Retina (tissue), 1 donor: ENCODE results near the gene PRTG.
"Not testable (repeated sequence)": the region's sequence is repeated elsewhere in the genome, so short reads cannot be mapped to it uniquely, and the experiment has no call there.

Source experiments
- DNase-seq: peaks from one replicate; pipeline ENCODE4 v3.0.0-alpha.2; 2016

The PRTG gene

DNA sequence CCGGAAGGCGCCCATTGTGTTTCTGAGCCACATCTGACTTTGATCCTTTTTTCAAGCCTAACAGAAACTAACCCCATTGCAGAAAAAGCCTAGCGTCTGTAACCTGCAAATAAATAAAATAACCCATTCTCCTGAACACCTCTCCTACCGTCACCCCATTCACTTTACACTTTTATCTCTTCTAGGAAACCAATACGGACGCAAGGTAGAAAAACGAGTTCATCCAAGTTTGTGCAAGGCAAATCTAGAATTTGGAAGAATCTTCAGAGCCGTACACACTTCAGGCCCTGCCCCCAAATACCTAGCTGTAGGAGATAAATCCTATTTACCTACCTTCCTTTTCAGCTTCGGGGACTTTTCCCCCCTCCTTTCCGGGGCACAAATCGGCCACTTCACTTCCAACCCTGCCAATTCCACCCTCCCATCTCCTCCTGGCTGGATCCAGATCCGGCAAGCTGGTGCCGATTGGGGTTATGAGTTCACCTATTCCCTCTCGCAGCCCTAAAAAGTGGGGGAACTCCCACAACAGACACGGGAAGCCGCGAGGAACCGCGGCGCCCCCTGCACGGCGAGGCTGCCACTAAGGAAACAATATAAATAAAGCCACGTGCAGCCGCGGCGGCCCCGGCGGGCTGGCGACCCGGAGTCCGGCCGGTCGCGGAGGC is 987 bp downstream of the PRTG start:
- DNase-seq: peak; percentile 72

DNA sequence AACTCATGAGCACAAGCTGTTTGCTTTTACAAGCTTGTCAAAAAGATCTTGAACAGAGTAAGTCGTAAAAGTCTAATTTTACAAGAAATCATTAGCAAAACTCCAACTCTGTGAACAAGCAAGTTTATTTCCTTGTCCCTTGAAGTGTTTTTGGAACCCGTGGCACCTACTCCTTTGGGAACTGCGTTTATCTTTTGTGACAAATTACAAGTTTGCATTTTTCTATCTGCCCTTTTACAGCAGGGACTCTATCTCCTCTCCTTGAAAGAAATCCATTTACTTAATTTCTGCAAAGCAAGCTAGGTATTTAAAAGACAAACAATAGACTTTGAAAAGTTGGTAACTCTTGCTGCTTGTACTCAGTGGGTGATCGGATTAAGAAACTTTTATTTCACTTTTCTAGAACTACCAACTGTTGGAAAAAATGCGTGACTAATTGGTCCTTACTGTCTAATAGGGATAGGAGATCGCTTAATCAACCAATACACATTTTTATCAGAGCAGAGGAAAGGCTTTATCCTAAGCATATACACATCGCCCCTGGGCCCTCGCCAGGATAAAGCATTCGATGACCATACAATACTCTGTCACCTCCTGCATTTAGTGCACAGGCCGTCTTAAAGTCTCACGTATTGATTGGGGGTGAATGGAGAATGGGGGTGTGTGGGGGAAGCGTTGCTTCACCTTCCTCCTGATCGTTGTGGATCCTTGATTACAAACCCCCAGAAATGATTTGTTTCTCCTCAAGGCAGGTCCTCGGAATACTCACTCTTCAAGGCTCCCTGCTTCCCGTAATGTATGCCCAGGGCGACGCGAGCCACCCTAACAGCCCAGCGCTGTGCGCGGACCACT is 1.7 kb downstream of the PRTG start:
- DNase-seq: peak; percentile 76

DNA sequence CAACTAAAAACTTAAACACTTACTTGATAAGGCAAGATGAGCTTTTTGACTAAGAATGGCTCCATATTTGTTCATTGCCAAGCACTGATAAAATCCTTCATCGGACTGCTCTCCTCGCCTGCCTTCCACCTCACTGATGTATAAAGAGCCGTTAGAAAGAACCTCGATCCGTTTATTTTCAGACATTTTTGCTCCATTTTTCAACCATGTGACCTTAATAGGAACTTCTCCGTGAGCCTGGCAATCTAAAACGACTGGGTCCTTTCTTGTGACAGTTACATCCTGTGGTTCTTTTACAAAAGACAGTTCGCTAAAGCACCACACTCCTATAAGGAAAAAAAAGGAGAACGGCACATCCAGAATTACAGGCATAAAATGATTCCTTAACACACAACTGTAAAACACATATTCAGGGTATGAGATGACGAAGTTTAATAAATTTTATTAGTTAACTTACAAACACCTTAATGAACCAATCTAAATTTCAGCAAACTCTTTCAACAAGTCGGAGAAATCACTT is 2.5 kb downstream of the PRTG start:
- DNase-seq: peak; percentile 20

DNA sequence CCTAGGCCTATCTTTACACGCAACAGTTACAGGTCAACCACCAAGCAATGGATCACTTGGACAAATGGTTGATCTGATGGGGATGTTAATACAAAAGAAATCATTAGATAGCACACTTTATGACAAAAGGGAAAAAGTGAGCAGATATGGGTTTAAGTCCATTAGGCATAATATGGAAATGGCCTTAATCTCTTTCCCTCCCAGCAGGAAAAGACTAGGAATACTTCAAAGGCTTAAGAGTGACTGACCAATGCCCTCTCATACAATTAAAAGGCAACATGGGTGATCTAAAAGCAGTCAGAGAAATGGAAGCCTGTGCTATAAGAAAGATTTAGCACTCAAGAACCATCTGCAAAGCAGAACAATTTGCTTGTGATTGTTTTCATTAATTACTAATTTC is 3.3 kb downstream of the PRTG start:
- DNase-seq: no peak

DNA sequence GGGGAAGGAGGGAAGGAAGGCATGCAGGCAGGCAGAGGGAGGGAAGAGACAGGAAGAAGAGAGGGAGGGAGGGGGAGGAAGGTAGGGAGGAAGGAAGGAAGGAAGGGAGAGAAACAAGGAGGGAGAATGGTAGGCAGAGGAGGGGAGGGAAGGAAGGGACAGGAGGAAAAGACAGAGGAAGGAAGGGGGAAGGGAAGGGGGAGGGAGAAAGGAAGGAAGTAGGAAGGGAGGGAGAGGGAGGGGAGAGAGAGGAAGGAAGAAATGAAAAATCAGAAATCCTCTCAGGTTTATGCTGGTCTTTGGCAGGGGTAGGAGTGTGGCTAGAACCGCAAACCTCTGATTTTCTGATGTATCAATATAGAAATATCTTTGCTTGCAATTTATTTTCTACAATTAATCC is 4.2 kb downstream of the PRTG start:
- DNase-seq: no peak

DNA sequence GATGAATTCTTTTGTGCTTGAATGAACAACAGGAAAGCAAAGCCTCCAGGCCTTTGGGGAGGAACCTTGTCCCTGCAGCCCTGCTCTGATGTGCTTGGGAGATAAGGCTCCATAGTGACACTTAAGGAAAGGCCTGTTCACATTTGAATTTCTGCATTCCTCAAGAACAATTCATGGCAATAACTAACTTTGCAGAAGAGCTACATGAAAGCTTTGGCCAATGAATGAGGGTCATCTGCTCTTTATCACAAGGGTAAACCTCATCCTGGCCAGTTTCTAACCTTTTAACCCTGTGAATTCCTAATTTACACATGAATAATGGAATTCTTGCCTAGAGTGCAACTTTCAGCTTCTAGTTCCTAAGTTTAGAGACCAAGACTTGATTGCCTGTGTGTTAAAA is 5.6 kb downstream of the PRTG start:
- DNase-seq: peak; percentile 22

DNA sequence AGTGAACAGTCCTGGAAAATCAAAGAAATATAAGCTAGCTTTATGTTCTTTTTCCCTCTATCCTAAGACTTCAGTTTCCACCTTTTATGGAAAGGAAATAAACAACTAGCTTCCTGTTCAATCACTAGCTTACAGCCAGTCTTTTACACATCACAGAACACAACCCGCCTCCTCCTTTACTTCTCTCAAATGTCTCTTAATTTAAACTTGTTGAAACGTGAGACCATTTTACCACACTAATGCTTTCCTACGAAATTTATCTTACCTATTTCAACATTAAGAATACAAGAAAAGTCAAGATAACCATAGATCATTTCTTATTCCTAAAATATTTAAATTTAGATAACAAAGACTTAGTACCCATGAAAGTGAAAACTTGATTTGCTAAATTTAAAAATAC is 6.2 kb downstream of the PRTG start:
- no peak for DNase-seq

DNA sequence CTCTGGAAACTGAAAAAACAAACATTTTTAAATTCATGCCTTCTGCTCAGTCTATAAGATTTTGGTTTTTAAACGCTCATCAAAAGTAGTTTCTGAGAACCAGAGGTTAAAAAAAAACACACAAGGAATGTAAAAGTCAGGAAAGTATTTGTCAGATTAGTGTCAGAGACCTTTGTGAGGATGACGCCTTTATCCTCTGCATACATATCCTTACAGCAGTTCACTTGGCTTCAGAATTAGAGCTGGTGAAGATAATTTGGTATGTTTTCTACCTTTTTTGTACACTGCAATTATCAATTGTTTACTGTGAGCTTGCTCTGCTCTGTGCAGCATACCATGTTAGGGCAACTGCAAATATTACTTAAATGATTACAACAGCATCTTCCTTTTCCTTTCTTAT is 8.3 kb downstream of the PRTG start:
- no peak for DNase-seq

DNA sequence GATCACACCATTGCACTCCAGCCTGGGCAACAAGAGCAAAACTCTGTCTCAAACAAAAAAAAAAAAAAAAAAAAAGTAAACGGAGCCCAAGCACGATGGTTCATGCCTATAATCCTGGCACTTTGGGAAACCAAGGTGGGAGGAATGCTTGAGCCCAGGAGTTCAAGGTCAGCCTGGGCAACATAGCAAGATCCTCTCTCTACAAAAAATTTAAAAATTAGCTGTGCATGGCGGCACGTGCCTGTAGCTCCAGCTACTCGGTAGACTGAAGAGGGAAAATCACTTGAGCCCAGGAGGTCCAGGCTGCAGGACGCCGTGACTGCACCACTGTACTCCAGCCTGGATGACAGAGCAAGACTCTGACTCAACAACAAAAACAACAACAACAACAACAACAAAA is 9.5 kb downstream of the PRTG start:
- DNase-seq: not testable (repeated sequence)

DNA sequence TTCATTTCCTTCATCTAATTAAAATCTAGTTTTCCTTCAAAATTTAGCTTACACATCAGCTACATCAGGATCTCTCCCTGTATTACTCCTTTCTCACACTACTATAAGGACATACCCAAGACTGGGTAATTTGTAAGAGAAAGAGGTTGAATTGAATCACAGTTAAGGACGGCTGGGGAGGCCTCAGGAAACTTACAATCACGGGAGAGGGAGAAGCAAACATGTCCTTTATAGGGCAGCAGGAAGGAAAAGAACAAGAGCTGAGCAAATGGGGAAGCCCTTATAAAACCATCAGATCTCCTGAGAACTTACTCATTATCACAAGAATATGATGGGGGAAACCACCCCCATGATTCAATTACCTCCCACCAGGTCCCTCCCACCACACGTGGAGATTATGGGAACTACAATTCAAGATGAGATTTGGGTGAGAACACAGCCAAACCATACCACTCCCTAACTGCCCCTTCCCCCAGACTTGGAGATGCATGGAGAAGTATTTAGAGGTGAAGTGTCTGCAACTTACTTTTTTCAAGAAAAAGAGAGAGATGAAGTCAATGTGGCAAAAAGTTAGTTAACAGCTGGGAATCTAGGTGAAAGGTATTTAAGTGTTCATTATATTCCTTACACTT is 21.3 kb downstream of the PRTG start:
- no peak for DNase-seq

DNA sequence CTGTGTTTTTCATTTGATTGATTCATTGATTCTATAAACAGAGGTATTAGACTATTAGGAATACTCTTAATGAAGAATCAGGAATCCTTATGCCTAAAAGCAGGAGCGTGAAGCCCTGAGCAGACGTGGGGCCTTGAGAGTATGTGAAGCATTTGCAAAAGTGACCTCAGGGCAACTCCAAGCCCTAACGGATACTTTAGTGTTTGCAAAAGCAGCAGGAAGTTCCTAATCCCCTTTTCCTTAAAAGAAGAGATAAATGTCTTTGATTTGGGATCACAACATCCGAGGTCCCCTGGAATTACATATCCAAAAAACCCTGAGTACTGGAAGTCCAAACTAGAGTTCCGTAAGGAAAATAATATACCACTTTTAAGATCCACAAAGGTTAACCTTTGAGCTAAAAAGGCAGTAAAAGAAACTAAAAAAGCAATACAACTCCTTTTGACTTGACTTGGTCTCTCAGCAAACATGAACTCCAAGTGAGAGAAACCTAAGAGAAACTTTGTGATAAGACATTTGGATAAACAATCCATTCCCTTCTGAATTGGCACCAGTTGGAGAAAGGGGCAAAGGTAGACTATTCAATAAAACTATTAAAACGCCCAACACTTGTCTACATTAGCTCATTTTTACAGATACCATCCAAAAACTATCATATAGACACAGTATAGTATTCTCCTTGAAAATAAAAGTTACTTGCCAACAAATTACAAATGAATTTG is 27.4 kb downstream of the PRTG start:
- DNase-seq: no peak

DNA sequence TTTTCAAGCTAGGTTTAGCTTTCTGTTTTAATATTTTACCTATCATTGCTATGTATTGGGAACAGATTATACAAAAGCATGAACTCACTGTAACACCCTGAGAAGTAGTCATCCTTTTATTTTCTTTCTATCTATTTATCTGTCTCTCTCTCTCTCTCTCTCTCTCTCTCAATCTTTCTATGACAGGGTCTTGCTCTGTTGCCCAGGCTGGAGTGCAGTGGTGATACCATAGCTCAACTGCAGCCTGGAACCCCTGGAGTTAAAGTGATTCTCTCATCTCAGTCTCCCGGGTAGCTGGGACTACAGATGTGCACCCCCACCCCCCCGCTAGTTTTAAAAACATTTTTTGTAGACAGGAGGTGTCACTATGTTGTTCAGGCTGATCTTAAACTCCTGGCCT is 28.9 kb downstream of the PRTG start:
- DNase-seq: no peak

DNA sequence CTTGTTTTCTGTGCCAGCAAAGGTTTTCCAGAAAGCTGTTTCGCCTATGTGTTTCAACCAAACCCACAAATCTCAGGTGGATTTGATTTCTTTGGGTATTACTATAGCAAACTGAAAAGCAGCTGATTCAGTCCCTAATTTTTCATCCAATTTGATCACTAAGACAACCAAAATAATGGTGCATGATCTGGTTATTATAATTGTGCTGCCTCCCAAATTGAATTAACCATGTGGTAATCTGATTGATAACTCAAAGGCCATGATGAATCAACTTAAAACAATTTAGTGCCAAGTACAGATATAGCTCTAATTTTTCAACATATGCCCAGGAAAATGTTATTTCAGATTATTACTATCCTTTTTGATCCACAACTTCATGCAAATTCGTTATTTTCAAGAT is 30.6 kb downstream of the PRTG start:
- no peak for DNase-seq

DNA sequence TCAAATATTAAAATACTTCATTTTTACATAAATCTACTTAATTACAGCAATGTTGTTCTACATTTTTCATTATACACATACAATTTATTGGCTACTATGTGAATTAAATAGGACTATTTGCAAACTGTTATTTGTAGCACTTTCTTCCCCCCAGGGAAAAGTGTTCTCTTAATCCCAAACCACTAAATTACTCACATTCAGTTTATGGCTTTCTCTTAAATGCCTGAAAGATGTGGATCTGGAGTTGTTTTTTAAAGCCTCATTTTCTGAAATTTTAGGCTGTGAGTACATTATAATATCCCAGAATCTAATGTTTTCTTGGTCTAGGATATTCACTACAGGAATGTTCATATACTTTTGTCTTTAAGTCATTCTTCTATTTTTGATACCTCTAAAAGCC is 32.7 kb downstream of the PRTG start:
- DNase-seq: no peak

DNA sequence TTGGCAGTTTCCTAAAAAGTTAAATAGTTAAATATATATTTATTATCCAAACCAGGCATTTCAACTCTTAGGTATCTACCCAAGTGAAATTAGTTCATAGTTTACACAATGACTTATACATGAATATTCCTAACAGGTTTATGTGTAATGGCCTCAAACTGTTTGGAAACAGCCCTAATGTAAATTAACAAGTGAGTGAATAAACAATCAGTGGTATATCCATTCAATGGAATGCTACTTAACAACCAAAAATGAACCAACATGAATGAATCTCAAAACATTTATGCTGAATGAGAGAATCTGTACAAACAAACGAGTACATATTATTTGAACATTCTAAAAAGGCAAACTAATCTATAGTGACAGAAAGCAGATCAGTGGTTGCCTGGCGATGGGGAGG is 33.5 kb downstream of the PRTG start:
- no peak for DNase-seq

DNA sequence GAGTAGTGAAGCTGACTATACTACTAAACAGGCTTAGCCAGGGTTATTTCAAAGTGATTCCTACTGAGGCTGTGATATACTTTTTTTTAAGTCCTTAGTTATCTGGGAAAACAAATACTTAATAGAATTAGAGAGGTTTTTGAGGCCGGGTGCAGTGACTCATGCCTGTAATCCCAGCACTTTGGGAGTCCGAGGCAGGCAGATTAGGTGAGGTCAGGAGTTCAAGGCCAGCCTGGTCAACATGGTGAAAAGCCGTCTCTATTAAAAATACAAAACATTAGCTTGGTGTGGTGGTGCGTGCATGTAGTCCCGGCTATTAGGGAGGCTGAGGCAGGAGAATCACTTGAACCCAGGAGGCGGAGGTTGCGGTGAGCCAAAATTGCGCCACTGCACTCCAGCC is 34.2 kb downstream of the PRTG start:
- no peak for DNase-seq

DNA sequence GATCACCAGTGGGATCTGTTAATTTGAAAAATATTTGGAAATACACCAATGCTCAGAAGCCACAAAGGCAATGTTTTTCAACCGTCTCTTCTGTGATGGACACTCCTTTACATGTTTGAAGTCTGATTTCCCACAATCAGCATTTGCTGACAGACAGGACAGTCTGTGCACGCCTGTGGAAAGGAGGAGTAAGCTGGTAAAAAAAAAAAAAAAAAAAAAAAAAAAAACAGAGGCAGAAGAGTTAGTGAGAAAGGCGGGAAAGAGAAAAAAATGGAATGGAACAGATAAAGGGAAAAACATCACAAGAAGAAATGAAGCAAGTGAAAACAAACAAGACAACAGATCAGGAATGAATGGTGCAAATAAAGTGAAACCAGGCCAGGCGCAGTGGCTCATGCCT is 35.0 kb downstream of the PRTG start:
- no peak for DNase-seq

DNA sequence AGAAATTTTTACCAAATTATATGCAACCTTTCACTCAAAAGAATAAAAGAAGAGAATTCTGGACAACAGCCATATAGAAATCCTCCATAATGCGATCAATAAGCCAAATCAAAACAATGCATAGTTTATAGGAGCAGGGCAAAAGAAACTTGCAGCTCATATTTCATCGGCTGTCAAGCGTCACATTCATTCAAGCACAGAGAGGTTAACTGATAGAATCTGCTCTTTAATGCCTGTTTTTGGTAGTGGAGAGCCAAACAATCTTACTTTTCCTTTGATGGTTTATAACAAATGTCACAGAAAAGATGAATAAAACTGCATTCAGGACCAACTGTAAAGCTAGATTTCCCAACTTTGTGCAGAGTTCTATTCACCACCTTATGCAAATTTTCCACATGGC is 35.4 kb downstream of the PRTG start:
- DNase-seq: no peak

DNA sequence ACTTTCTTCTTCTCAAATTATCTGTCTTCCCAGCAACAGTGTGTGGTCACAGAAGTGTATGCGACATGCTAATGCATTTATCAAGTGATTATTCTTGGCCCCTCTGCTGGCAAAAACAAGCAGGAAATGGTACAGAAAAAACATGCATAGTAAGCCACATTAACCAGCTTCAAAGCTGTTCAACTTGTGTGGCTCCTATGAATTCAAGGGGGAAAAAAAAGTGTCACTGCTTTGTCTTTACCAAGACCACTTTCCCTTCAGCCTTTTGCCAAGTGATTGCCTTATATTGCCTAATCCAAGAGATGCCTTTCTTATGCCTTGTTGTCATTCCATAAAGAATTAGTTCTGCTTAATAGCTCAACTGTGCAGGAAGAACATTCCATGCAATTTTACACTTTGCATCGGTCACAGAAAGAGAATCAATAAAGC is 39.1 kb downstream of the PRTG start:
- DNase-seq: no peak

DNA sequence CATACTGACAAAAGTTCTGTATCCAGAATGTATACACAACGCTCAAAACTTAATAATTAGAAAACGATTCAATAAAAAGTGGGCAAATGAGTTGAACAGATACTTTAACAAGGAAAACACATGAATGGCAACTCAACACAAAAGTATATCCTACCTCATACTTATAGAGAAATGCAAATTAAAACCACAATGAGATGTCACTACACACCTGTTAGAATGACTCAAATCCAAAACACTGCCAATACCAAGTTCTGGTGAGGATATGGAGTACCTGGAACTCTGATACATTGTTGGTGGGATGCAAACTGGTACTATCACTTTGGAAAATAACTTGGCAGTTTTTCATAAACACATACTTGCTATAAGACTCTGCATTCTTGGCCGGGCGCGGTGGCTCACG is 42.1 kb downstream of the PRTG start:
- DNase-seq: no peak

DNA sequence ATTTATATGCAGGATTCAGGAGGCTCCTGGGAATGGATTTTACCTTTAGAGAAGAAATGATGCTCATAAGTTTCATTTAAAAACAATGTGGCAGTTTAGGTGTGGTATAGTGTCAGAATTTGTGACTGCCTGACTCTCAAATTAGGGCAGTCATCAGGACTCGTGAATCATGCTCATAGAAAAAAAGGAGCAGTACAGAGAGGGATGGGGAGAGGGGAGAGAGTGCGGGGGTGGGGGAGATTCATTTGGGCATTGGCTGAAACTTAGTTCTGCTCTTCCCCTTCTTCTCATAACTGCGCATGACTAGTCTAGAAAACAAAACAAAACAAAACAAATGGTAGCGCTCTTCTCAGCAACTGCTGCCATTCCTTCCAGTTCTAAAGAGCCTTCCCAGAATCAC is 44.3 kb downstream of the PRTG start:
- no peak for DNase-seq

DNA sequence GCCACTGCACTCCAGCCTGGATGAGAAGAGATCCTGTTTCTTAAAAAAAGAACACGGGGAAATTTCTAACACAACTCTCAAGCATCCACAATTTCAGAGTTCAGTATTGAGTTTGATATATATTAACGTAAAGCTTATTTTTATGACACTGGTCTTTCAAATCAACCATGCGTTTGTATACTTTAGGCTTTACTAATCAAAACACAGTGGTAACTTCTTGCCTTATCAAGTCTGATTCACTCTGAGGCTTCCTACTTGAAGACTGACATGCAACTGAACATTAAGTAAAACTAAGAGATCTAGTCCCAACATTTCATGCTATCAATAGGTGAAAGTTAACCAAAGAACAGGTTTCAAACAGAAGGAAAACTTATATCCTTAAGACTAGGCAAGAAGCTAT is 46.7 kb downstream of the PRTG start:
- DNase-seq: no peak

DNA sequence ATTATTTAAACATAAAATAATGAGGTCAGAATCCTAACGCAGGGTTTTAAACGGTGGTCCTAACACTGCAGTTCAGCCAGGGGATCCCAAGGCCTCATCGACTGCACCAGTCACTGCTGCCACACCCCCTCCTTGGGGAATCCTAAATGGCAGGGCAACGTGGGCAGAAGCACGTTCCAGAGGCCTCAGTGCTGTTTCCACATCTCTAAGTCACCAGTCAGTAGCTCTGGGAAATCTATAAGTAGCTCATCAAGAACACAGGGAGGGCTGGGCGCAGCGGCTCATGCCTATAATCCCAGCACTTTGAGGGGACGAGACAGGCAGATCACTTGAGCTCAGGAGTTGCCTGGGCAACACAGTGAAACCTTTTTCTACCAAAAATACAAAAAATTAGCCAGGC is 47.5 kb downstream of the PRTG start:
- DNase-seq: peak; percentile 63
